Inflammatory macrophage treated with lipopolysaccharide for 1 hour (primary cell): Measurements from ENCODE around the gene EPYC.

Experiments
- DNase-seq, 2 donors: peaks; one replicate each; pipeline ENCODE4 v3.0.0-alpha.2; 2020 to 2022

The EPYC gene

DNA sequence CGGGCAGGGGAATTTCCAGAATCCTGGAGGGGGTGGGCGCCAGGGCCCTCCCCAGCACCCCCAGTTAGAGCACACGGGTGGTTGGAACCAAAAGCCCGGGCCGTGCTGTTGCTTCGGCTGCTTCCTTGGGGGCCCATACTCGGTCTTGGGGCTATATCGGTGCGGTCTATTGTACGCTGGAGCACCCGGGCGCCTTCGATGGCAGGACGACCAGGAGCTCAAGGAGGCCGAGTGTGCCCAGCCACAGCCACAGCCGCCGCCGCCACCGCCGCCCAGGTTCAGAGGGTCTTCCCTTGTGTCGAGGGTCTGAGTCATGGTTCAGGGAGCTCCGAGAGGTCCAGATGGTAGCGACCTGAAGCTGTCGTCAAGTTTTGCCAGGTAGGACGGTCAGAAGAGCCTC, 50.3 kb downstream of the EPYC start:
- no peak for DNase-seq

DNA sequence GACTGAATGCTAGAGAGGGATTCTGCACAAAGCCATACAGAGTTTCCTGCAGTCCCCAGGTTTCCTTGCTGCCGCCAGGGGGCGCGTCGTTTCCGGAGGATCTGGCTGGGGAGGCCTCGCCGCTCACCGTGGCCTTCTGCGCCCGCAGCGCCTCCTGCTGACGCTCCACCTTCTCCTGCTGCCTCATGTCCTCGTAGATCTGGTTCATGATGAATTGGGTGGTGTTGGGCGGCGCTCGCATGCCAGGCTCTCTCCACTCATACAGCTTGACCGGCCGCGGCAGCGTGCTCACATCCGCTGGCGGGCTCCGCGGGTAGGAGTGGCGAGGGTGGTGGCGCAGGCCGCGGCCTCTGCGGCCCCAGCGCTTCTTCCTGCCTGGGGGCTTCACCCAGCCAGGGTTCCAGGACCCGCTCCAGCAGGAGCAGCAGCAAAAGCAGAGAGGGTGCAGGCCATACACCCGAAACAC, 50.8 kb downstream of the EPYC start:
- DNase-seq = no peak

DNA sequence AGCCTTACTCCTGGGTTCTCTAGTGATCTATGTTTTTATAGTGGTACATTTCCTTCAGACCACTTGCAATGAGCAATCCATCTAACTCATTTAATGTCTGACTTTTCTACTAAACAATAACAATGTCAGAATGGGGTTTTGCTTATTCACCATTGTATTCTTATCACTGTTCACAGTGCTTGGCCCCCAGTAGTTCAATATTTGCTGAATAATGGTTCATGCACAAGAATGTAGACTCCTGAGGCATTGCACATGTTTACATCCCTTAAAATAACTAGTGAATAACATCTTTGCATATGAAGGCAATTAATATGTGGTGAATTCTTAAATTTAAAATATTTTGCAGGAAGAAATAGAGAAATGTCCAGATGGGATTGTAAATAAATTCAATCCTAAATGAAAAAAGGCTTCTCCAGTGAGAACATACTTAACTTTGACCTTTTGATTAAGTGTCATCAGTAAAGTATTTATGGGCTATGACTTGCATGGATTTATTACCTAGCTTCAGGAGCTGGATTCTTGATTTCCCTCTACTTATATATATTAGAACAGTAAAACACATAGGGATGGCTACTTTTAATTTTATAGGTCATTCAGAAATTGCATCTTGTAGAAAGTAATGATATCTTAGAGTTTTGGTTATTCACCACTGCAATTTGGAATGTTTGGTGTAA, 53.2 kb downstream of the EPYC start:
- DNase-seq = no peak

DNA sequence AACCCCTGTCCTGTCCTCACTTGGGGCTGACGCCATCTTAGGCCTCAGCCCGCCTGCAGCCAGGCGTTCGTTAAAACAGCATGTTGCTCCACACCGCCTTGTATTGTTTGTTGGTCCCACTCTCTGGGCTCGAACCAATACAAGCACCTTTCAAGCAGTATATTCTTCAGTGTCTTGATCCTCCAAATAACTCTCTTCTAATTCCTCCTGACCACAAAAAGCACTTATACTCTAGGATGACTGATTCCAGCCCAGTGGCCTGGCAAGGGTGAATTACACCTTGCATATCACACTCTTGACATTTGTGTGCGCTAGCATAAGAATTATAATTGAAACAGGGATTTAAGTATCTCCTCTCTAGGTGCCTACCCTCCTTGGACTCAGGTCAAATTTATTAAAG, 56.9 kb downstream of the EPYC start:
- DNase-seq = no peak

DNA sequence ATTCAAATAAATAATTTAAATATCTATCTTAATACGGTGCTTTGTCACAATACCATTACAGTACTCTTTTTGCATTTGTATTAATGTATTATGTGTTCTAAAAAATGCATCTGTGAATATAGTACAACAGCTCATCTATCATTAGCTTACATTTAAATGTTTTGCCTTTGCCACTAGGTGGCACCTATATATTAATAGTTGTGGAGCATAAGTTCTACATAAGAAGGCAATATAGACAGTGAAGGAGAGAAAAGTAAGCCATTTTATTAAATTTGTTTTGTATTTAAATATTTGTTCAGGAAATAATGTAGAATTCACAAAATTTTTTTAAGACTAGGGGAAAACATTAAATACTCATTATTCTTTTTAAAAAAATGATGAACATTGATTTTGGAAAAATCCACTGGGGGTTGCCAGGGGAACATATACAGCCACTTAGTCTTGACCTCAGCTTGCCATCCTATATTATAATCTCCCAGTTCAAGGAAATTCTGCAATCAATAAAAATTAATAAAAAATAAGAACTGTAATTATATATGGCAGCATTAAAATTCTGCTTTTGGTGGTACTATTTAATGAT, 59.6 kb downstream of the EPYC start:
- peak; percentile 25 to 41 for DNase-seq

DNA sequence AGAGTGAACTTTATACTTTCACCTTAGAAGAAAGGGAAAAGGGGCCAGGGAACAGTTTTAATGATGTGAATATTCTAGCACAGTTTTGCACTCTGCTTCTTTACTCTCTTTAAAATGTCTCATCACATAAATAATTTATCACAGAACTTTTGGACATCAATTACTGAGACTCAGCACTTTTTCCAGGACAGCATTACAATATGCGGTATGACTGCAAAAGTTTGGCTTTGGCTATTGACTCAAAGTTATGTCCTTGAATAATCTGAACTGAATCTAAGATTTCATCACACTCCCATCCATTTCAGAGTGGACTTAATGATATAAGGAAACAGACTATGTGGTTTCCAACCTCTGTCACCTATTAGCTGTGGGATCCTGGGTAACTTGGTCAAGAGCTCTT, 61.5 kb downstream of the EPYC start:
- no peak for DNase-seq

DNA sequence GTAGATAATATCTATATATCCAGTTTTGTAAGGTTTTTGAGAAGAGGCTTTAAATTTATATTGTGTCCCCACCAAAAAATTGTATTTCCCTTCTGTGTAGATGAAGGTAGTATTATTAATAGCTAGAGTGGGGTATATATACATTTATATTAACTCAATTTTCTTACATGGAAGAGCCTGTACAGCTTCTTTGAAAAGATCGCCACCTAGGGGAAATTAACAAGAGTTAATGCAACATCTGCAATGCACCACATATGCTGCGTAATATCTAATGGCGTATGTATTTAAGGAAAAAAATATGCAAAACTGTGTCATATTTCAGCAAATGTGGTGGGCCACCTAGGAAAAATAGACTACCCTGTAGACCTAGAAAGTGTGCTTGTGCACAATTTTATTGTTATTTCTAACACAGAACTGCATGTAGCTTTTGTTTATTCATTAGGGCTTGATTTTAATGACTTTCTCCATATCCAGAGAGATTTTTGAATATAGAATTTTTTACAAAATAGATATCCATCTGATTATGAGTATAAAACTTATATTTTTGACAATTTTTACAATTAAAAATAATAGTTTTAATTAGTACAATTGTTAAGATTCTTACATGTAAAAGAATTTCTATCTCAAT, 63.8 kb downstream of the EPYC start:
- peak; percentile 18 to 53 for DNase-seq

DNA sequence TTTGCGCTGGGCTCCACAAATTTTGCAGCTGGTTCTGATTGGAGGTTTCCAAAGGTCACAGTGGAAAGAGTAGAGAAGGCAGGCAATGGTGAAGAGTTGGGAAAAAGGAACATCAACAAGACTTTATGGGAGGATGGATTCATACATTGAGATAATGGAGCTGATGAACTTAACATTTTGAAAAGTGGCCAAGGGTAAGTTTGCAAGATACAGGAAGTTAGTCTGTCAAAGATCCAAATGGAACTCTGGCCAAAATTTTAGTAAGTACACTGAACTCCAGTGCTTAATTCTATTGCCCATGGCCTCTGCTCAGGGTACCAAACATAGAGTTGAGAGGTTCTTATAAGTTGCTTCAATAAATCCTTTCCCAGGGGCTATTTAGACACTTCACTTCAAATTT, 65.4 kb downstream of the EPYC start:
- DNase-seq = no peak

DNA sequence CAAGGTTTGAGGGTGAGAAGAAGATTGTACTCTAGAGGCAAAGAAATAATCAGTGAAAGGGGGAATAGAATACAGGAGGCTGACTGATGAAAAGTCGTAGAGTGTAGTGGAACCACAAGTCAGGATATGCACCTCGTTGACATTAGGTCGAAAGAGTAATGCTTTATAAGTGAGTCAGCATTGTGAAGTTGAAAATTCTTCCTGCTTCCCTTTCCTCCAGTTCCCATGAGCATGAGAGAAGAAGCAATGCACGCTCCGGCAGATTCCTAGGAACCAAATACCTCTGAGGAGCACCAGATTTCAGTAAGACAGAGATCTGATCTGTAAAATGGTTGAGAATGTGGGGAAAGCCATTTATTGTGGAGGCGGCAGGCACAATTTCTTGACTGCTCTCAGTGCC, 66.3 kb downstream of the EPYC start:
- DNase-seq = no peak

DNA sequence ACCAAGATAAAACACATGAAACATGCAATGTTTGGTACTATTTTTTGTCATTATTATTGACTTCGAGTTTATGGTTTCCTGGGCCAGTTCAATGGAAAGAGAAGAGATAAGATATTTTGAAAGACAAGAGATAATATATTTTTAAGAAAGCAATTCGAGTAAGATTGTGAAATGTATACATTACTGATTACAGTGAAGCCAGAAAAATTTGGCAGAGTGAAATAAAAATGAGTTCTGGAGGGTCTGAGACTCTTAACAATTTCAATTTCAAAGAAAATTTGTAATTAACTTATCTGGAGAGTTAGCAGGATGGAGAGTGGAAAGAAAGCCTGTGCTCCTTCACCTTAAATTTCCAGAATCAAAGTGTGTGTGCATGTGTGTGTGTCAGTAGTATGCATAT, 67.1 kb downstream of the EPYC start:
- DNase-seq = no peak

DNA sequence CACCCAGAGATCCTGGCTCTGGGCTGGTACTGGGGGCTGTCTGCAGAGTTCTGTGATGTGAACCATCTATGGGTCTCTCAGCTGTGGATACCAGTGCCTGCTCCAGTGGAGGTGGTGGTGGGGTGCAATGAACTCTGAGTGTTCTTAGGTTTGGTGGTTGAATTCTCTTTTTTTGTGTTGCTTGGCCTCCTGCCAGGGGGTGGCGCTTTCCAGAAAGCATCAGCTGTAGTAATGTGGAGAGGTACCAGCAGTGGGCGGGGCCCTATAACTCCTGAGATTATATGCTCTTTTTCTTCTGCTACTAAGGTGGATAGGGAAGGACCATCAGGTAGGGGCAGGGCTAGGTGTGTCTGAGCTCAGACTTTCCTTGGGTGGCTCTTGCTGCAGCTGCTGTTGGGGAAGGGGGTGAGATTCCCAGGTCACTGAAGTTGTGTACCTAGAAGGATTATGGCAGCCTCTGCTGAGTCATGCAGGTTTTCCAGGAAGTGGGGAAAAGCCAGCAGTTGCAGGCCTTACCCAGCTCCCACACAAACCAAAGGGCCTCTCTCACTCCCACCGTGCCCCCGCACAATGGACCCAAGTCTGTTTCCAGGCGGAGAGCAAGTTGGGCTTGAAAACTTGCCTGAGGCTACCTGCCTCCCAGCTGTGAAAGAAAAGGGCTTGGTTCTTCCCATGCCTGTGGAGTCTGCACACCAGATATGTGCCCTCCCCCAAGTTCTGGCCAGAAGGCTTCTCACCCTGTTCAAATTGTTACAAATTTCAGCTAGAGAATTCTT, 68.4 kb downstream of the EPYC start:
- no peak for DNase-seq

DNA sequence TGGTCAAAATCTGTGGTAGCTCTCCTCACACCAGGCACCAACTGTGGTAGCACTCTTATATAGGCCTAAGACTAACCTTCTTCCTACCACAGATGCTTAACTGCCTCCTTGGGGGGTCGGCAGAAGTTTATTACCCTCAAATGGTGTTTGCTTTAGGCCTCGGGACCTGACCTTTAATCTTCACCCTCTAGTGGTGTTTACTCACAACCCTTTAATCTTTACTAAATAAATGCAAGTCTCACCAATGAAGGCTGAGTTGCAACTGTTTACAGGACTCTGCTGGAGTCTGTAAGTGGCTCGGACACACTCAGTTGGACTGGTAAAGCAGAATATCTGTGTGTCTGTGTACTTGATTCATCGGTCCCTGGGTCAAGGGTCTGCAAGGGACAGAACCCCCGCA, 79.2 kb downstream of the EPYC start:
- DNase-seq = no peak

DNA sequence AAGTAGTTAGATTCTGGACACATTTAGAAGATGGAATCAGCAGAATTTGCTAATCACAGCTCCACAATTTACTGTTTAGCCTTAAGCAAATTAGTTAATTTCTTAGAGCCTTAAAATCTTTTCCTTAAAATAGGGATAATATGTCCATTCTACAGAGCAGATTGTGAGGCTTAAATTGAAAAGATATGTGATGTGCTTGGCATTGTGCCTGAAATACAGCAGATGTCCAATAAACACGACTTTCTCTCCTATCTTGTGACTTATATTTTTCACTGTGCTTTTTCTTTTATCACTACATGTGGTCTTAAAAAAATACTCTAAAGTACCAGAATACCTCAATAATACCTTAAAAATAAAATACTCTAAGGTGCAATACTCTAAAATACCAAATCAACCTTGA, 80.4 kb downstream of the EPYC start:
- no peak for DNase-seq

DNA sequence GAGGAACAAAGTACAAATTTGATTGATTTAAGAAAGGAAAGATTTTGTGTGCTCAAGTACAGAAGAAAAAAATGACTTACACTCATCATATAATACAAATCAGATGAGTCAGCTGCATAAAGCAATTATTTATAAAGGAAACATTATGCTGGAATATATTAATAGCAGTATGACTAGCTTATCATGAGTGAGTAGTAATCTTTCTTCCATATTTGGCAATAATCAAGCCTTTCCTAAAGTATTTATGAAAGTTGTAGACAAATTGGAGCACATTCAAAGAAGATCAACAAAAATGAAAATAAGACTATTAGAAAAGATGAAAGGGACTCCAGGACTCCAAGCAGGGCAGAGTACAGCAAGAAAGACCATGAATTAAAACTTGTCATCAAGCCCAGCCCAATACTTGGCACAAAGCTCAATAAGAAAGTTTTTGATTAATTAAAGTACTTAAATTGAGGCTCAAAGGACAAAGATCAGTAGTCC, 82.6 kb downstream of the EPYC start:
- no peak for DNase-seq

DNA sequence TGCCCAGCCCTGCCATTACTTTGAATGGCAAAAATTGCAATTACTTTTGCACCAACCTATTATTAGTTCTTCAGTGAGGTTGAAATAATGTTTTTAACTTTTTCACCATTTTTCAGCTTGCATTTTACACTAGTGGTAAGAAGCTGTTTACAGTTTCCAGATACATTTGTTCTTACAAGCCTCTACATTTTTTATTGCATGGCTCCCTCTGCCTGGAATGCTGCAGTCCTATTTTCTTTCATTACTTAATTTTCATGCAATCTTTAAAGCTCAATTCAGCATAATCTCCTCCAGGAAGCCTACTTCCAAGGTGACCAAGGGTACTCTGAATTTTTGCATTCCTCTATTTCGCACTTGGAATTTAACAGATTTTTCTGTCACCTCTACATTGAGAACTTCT, 83.2 kb downstream of the EPYC start:
- DNase-seq = no peak

DNA sequence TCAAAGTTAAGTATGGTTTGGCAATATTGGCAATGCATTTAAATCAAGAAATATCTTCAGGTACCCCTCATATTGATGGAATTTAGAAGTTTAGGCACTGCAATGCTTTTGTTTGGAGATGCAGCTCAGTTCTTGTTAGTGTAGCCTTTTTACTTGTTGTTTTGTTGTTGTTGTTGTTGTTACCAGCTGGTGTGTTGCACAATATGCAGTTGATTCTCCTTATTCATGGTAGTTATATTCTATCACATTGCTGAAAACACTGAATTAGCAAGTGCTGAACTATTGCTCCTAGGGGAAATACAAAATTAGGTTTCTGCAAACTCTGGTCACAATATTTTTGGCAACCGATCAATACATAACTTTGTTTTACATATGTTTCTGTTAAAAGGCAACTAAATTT, 84.5 kb downstream of the EPYC start:
- no peak for DNase-seq

DNA sequence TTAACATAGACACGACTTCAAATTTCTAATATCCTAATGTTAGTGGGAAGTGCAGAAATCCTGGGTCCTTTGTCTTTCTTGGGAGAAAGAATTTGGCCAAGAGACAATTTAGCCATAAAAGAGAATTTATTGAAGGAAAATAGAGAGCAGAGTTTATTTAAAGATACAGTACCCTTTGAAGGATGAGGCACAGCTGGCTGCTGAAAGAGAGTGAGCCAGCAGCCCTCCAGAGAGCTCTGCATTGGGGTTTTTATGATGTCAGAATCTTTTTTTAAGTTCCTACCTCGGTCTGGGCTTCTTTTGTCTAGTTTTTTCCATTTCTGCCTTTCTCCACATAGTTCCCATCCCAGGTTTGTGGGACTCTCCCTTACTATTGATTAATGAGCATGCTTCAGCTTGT, 87.3 kb downstream of the EPYC start:
- no peak for DNase-seq

DNA sequence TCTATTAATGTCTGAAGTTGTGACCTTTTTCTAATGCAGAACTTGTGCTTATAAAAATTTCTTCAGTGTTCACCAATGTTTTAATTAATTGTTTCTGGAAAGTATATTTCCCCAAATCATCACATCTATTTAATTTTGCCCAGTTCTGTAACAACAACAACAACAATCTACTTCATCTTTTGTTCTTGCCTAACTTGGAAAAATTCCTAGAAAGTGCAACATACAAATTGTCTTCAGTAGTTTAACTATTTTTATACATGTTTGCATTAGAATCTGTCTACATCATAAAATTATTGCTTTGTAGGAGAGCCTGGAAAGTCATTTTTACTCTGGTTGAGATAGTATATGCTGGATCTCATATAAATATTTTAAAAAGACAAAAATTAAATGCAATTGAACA, 88.3 kb downstream of the EPYC start:
- no peak for DNase-seq

DNA sequence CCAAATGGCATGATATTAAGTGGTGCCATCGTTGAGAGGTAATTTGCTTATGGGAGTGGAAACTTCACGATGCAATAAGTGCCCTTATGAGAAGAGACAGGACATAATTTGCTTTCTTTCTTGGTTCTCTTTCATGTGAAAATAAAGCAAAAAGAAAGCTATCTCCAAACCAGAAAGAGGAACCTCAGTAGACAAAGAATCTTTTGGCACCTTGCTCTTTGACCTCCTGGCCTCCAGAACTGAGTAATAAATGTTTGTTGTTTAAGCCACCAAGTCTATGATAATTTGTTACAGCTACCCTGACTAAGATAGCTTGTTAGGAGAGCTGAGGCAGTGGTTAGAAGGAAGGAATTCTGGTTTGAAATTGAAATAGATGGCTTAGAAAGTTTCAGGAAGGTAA, 89.4 kb downstream of the EPYC start:
- DNase-seq = no peak
